GM21619 (cell line): ENCODE measurements around the gene PLA2G3.
"Not testable (repeated sequence)": the region's sequence is repeated elsewhere in the genome, so short reads cannot be mapped to it uniquely, and the experiment has no call there.

ENCODE experiments used
- ATAC-seq: cut with Tn5 transposase; IDR thresholded peaks from one replicate; pipeline ENCODE4 v1.9.1; 2021; ENCODE audit not compliant: unreplicated experiment

The PLA2G3 gene

DNA sequence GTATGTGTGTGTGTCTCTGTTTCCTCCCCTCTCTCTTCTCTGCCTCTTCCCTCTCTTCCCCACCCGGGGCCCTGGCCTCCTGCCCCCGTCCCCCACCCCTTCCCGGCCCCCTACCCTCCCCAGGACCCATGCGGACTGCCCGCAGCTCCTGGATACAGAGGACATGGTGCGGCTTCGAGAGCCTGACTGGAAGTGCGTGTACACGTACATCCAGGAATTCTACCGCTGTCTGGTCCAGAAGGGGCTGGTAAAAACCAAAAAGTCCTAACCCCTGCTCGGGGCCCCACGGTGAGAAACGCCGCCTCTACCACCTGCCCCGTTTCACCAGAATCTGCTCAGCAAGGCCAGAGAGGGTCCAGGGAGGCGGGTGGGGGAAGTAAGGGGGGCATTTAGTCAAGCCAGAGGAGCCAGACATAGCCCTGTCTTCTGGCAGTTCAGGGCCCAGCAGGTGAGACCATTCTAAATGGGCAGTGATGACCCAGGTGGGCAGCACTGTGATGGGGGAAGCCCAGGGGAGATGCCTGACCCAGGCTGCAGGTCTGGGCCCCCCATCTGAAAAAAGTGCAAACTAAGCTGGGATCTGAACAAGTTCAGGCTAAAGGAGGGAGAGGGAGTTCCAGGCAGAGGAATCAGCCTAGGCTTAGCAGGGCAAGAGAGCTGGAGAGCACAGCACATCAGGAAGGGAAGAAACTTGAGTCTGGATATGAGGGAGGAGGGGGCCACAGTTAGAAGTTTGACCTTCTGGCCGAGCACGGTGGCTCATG lies 39.4 kb downstream of the PLA2G3 start:
- no peak for ATAC-seq

- ATAC-seq = no peak
Measured at GRCh38 chr22:31099841-31100761, 40.2 kb downstream of the PLA2G3 start.

GRCh38 chr22:31099386-31099785 lies 40.9 kb downstream of the PLA2G3 start:
- no peak for ATAC-seq

GRCh38 chr22:31098632-31099110 lies 41.6 kb downstream of the PLA2G3 start:
- no peak for ATAC-seq

DNA sequence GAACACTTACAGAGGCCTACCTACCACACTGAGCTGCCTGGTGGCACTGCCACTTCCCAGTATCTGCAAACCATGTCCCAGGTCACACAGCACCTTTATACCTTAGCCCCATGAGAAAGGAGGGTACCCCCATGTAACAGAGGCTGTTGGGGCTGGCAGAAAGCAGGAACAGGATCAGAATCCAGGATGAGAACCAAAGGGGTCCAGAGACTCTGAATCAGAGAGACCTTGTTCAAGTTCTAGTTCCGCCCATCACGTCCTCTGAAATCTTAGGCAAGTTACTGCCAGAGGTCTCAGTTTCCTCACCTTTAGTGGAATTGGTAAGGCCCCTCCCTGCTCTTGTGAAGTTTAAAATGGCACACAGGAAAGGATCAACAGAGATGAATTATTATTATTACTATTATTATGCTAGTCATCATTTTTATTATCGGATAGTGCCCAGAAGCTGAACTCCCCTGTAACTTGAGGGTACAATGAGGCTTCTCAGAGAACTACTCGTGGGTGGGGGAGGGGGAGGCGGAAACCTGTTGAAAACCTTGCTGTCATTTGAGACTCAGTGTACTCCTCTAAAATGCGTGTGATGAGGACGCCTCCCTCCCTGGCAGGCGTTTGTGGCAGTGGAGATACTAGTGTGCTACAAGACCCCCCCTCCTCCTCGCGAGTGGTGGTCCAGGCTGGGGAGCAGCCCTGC lies 42.2 kb downstream of the PLA2G3 start:
- ATAC-seq = no peak

DNA sequence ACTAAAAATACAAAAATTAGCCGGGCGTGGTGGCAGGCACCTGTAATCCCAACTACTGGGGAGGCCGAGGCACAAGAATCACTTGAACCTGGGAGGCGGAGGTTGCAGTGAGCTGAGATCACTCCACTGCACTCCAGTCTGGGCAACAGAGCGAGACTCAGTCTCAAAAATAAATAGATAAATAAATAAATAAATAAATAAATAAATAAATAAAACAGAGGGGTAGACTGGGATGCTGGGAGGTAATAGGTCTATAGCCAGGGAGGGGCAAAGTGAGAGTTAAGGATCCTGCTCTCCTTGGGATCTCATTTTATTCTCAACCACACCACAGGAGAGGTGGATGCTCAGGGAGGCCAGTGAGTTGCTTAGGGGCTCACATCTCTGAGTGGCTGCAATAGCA lies 42.8 kb downstream of the PLA2G3 start:
- not testable (repeated sequence) for ATAC-seq

DNA sequence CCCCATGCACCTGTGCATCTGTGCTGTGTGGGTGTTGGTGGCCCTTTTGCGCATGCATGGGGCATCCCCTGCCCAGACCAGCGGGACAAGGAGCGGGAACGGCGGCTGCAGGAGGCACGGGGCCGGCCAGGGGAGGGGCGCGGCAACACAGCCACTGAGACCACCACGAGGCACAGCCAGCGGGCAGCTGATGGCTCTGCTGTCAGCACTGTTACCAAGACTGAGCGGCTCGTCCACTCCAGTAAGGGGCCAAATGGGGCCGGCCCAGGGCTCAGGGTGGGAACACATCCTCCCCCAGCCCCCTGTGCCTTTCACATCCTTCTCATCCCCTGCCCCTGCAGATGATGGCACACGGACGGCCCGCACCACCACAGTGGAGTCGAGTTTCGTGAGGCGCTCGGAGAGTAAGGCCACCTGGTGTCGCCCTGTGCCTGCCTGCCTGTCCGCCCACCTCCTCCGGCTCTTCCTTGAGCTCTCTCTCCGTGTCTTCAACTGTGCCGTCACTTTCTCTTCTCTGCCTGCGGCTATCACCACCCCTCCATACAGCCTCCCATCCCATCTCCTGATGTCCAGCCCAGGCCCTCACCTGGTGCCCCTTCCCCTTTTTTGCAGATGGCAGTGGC lies 43.5 kb downstream of the PLA2G3 start:
- no peak for ATAC-seq

DNA sequence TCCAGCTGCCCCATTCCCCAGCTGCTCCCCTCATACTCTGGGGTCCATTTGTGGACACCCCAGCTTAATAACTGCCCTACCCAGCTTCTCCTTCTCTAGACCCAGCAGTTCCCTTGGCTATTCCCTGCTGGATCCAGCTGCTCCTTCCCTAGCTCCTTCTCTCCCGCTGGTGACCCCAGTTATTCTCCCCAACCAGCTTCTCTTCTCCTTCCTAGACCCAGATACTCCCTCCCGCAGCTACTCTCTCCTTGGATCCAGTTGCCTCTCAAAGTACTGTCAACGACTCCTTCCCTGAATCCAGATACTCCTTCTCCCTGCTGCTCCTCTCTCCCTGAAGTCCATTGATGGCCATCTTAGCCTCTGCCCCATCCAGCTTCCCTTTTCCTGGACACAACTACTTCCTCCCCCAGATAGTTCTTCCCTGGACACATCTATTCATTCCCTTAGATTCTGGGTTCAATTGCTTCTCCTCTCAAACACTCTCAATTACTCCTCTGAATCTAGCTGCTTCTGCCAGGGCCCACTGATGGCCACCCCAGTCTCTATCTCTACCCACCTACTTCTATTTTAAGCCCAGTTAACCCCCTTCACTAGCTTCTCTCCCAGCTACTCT lies 44.6 kb downstream of the PLA2G3 start:
- no peak for ATAC-seq

GRCh38 chr22:31094741-31095140 lies 45.6 kb downstream of the PLA2G3 start:
- ATAC-seq = no peak

DNA sequence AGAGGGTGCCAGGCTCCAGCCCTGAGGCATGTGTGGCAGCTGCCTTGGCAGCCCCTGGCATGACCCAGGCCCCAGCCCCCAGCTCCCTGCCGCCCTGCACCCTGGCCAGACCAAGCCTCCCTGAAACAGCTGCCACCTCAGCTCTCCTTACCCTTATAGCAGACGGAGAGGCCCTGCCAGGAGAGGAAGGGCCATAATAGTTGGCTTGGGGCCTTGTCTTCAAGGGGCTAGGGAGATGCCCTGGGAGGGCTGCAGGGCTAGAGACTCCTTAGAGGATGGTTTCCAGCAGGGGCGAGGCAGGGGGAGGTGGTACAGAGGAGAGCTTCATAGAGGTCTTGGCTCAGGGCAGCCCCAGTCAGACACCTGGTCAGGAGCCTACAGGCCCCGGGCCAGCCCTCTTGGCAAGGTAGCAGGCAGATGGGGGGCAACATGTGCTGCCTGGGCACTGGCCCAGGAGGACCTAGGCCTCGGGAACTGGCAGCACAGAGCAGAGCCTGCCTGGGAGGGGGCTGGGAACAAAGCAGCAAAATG lies 46.2 kb downstream of the PLA2G3 start:
- ATAC-seq = no peak

GRCh38 chr22:31093086-31093850 lies 47.0 kb downstream of the PLA2G3 start:
- ATAC-seq = no peak

DNA sequence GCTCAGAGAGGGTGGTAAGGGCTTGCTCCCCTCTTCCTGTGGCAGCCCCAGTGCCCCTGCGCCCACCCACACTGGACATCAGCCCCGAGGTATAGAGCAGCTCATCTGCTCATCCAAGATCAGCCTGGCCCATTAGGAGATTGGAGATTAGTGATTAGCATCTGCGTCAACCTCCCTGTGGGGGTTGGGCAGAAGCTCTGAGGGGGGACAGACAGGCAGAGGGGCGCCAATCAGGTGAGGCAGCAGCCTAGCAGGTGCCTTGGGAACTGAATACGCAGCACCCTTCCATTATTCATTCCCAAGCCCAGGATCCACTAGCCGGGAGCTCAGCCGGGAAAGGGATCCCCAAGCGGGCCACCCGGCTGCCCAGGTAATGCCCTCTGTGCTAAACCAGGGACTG lies 48.1 kb downstream of the PLA2G3 start:
- ATAC-seq = no peak

DNA sequence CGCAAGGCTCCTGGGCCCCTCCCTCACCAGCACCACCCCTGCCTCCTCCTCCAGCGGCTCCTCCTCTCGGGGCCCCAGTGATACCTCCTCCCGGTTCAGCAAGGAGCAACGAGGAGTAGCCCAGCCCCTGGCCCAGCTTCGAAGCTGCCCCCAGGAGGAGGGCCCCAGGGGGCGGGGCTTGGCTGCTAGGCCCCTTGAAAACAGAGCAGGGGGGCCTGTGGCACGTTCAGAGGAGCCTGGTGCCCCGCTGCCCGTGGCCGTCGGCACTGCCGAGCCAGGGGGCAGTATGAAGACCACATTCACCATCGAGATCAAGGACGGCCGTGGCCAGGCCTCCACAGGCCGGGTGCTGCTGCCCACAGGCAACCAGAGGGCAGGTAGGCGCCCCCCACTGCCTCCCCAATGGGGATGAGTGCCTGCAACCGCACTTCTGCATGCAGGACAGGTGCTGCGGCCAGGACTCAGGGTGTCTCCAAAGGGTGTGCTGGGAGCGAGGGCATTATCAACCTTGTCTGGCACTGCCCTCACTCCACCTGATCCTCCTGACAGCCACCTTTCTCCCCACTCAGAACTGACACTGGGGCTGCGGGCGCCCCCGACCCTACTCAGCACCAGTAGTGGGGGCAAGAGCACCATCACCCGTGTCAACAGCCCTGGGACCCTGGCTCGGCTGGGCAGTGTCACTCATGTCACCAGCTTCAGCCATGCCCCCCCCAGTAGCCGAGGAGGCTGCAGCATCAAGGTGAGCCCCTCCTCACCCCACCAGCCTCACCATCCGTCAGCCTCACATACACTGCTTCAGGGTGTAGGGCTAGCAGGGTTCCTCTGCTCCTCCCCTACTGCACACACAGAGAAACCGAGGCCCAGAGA lies 49.0 kb downstream of the PLA2G3 start:
- ATAC-seq = no peak

DNA sequence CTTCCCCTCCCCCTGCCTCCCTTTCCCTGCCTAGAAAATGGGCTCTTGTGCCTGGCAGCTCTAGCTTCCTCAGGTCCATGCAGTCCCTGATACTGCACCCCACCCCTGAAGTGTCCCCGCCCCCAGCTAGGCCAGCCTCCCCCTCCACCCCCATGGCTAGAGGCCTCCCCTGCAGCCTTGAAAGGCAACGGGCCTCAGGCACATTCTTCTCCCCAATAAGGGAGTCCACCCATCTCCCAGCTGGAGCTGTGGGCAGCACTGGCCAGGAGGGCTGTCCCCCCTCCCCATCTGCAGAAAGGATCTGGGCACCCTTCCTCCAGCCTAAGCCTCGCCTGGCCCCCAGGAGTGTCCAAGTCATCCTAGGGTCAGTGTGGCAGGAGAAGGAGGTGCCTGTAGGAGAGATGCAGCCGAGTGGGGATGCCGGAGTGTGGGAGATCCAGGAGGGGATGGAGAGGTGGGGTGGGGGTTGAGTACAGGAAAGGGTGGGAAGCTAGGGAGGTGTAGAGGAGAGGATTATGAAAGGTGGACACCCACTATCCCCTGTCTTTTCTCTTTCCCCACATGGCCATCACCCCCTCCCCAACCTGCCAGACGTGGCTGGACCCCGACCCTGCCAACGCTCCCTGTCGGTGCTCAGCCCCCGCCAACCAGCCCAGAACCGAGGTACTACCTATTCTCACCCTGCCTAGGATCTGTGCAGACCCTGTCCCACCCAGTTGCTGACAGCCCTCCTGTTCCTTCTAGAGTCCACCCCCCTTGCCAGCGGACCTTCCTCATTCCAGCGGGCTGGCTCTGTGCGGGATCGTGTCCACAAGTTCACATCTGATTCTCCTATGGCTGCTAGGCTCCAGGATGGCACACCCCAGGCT lies 49.9 kb downstream of the PLA2G3 start:
- no peak for ATAC-seq

DNA sequence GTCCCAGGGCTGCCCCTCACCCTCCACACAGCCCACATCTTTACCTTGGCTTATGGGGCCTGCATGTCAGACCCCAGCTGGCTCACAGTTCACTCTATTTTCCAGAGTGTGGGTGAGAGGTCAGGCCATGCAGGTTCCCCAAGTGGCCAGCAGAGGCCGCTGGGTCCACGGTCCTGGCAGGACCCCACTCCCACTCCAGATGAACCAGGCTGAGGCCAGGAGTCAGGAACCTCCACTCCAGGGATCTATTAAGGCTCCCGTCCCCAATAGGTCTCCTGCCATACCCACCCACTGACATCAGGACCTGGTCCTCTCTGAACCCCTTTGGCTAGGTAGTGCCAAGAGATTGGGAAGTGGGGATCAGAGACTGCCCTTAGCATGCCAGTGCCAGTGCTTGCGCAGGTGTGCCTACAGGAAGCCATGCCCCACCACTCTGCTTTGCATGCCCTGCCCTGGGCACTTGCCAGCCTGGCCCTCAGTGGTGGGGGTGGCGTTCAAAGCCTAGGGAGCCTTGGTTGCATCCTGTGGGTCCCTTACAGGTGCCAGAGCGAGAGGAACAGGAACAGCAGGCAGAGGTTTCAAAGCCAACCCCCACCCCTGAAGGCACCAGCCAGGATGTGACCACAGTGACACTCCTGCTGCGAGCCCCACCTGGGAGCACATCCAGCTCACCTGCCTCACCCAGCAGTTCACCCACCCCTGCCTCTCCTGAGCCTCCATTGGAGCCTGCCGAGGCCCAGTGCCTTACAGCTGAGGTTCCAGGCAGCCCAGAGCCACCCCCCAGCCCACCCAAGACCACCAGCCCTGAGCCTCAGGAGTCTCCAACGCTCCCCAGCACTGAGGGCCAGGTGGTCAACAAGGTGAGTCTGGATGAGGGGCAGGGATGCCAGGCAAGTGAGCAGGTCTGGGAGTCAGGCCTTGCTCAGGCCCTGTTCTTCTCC lies 50.9 kb downstream of the PLA2G3 start:
- ATAC-seq = no peak

DNA sequence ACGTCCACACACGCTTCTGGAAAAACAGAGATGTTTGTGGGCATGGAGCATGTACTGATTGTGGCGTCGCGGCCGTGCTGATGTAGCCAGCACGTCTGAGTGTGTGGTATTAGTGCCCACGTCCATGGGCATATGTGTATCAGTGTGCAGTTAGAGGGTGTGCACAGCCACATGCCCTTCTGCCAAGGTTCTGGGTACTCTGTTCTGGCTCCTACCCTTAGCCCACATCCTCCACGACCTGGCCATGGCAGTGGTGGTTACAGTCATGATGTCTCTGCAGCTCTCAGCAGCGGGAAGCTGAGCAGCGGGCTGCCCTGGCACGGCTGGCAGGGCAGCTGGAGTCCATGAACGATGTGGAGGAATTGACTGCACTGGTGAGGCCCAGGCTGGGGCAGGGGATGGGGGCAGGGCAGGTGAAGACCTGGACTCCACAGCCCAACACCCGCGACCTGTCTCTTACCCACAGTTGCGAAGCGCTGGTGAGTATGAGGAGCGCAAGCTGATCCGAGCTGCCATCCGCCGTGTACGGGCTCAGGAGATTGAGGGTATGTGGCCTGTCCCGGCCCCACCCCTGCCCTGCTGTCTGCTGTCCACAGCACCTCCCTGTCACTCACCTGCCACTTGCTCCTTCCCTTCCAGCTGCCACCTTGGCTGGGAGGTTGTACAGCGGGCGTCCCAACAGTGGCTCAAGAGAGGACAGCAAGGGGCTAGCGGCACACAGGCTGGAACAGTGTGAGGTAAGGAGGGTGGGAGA lies 51.9 kb downstream of the PLA2G3 start:
- ATAC-seq = no peak
